ENCODE data around the gene CIPC. TPM values are rescaled to one million over a fixed set of nuclear protein-coding genes. Genes with fewer than 3 reads are reported as not detected.

Gene CIPC
- polyA plus RNA-seq, 1 donor, result 21.3 TPM

GRCh38 chr14:77126461-77126990, 28.5 kb downstream of the CIPC start:
- no peak for DNase-seq

GRCh38 chr14:77128414-77128891, 30.4 kb downstream of the CIPC start:
- DNase-seq, result no peak

- DNase-seq, result no peak
Observed at GRCh38 chr14:77130386-77130785, 32.3 kb downstream of the CIPC start.

GRCh38 chr14:77131206-77131605, 33.1 kb downstream of the CIPC start:
- no peak for DNase-seq

- no peak for DNase-seq
Observed at GRCh38 chr14:77131871-77132486, 33.9 kb downstream of the CIPC start.

- peak; percentile 72 for DNase-seq
Observed at GRCh38 chr14:77133720-77134338, 35.8 kb downstream of the CIPC start.

GRCh38 chr14:77139022-77139421, 41.0 kb downstream of the CIPC start:
- no peak for DNase-seq

GRCh38 chr14:77139540-77140358, 41.7 kb downstream of the CIPC start:
- no peak for DNase-seq

GRCh38 chr14:77140359-77141213, 42.5 kb downstream of the CIPC start:
- DNase-seq, result no peak

- DNase-seq, result no peak
Observed at GRCh38 chr14:77141214-77142004, 43.4 kb downstream of the CIPC start, which contains the start of gene ZDHHC22. Gene ZDHHC22 (minus strand): TSS chr14:77141791. CDS start chr14:77139738, 2,053 bp downstream.

- DNase-seq, result no peak
Observed at GRCh38 chr14:77142005-77142800, 44.1 kb downstream of the CIPC start.

- no peak for DNase-seq
Observed at GRCh38 chr14:77143071-77143470, 45.0 kb downstream of the CIPC start.

GRCh38 chr14:77144412-77145115, 46.5 kb downstream of the CIPC start:
- DNase-seq, result no peak

GRCh38 chr14:77145975-77146740, 48.1 kb downstream of the CIPC start:
- DNase-seq, result no peak

- DNase-seq, result no peak
Observed at GRCh38 chr14:77148510-77149231, 50.6 kb downstream of the CIPC start.

GRCh38 chr14:77151245-77151644, 53.2 kb downstream of the CIPC start:
- no peak for DNase-seq

- no peak for DNase-seq
Observed at GRCh38 chr14:77151918-77152588, 54.0 kb downstream of the CIPC start.

GRCh38 chr14:77153802-77154201, 55.7 kb downstream of the CIPC start:
- DNase-seq, result no peak

Data from hindlimb muscle (tissue), 1 donor.